Coronary artery (tissue), 2 donors: ENCODE results near the gene SPOP.

ENCODE experiments used
- DNase-seq: peaks from one replicate; pipeline ENCODE4 v3.0.0-alpha.2; 2017; ENCODE audit warnings: low spot score
- H3K27ac ChIP-seq, 2 donors: fragments of 200-600 bp; sonication (generic); one replicate each; pipeline ENCODE4 v1.5.1; 2016 to 2019
- H3K4me3 ChIP-seq: fragments of 200-600 bp; sonication (generic); 2 replicates; pipeline ENCODE4 v1.5.1; 2016; ENCODE audit warnings: mild to moderate bottlenecking, moderate library complexity
- CTCF ChIP-seq: fragments of 200-600 bp; sonication (generic); IDR thresholded peaks from one replicate; pipeline ENCODE4 v1.5.1; 2019; ENCODE audit warnings: antibody characterized with exemption

SPOP gene

GRCh38 chr17:49631496-49631895 is 46.4 kb downstream of the SPOP start:
- Histone ChIP-seq H3K27ac (peak overlapping the region; percentile 80 to 86), H3K4me3 (no peak overlapping the region)
- DNase-seq: no peak
- TF ChIP-seq CTCF: no peak

GRCh38 chr17:49630113-49630900 is 47.6 kb downstream of the SPOP start:
- Histone ChIP-seq H3K27ac (peak overlapping the region; percentile 78 to 80), H3K4me3 (no peak overlapping the region)
- DNase-seq: no peak
- TF ChIP-seq CTCF: no peak

GRCh38 chr17:49629447-49629846 is 48.5 kb downstream of the SPOP start:
- H3K27ac ChIP-seq: peak overlapping the region; percentile 78 to 80
- TF ChIP-seq CTCF: no peak
- no peak for DNase-seq

GRCh38 chr17:49624896-49625295 is 53.0 kb downstream of the SPOP start:
- DNase-seq: no peak
- TF ChIP-seq CTCF: no peak
- no peak overlapping the region for H3K4me3 ChIP-seq

More at GRCh38 chr17:49629447-49629846, 48.5 kb downstream of the SPOP start:
- peak overlapping the region; percentile 27 for H3K4me3 ChIP-seq

GRCh38 chr17:49621946-49622529 is 55.9 kb downstream of the SPOP start:
- DNase-seq: no peak
- TF ChIP-seq CTCF: no peak
- Histone ChIP-seq H3K4me3 (no peak overlapping the region), H3K27ac (peak overlapping the region; percentile 56 to 67)

More at GRCh38 chr17:49624896-49625295, 53.0 kb downstream of the SPOP start:
- H3K27ac ChIP-seq: peak overlapping the region in 1 of 2 donors; percentile 48

- H3K27ac ChIP-seq: peak overlapping the region; percentile 56 to 68
- no peak overlapping the region for H3K4me3 ChIP-seq
- DNase-seq: no peak
- TF ChIP-seq CTCF: no peak
Observed at GRCh38 chr17:49621420-49621819, 56.5 kb downstream of the SPOP start.
